Measurements from ENCODE around the gene PCNX4.

Gene PCNX4

GRCh38 chr14:60215520-60216420 lies 124.0 kb downstream of the PCNX4 start:
- H3K27ac ChIP-seq, result no peak overlapping the region
- no peaks in the 10 kb centered on the region for H3K36me3 ChIP-seq
- no peaks in the 10 kb centered on the region for H3K9me3 ChIP-seq
- H3K4me3 ChIP-seq, result no peak overlapping the region
- no peak for DNase-seq
- peaks cover 0 to 22% (median 0%) of the 10 kb centered on the region in 4 donors for H3K4me1 ChIP-seq
- TF ChIP-seq CTCF (IDR thresholded peaks at IDR 0.05), result no peak
- no peaks in the 10 kb centered on the region for H3K27me3 ChIP-seq
- intact Hi-C loops (cut with DNase I; ENCODE audit: low total_unique reads), result no loop called here

- no peaks in the 10 kb centered on the region for H3K36me3 ChIP-seq
- no peak overlapping the region for H3K27ac ChIP-seq
- no peak for DNase-seq
- H3K4me3 ChIP-seq, result no peak overlapping the region
- intact Hi-C loops (cut with DNase I; ENCODE audit: low total_unique reads), result no loop called here
- peaks cover 0 to 22% (median 0%) of the 10 kb centered on the region in 4 donors for H3K4me1 ChIP-seq
- H3K9me3 ChIP-seq, result no peaks in the 10 kb centered on the region
- H3K27me3 ChIP-seq, result no peaks in the 10 kb centered on the region
- no peak for TF ChIP-seq CTCF (IDR thresholded peaks at IDR 0.05)
Observed at GRCh38 chr14:60217713-60218112, 126.0 kb downstream of the PCNX4 start.

All from tibial artery (tissue), 4 donors.